ENCODE results near the gene B3GAT3. TPM values are rescaled to one million over a fixed set of nuclear protein-coding genes. Genes with fewer than 3 reads are reported as not detected.

Gene B3GAT3
- total and polyA plus RNA-seq, 2 of the 8 experiments (the other 6 are each of a cell fraction or from before 2014, with no cell fraction given): 28.0 to 39.0 TPM

DNA sequence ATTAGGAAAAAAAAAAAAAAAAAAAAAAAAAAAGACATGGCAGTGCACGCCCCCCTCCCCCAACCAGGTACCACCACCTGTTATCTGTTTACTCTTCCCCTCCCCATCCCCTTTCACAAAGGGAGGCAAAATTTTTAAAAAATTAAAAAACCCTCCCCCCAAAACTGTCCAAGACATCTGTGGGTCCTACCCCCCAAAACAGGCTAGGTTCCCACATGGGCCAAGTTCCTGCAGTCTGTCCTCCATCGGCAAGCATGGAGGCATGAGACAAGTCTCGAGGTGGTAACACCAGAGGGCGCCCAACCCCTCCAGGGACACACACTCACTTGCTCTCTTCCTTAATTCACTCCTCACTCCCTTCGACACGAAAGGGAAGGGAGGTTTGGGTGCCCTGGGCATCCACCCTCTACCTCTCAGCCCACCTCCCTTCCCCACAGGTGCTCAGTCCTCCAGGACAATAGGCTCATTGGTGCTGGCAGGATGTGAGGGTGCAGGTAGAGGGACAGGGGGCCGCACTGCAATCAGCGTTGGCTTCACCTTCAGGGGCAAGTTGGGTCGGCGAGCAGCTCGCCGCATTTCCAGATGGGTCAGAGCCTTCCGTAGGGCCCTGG, 28.2 kb downstream of the B3GAT3 start:
- Histone ChIP-seq H3K18ac (ENCODE audit: extremely low read depth, low read length) (no peak overlapping the region), H4K20me1 (replicated peaks in 1 of 2; ENCODE audit: control insufficient read depth in 1 of 2, insufficient read depth in 2 of 2, low read length in 2 of 2) (peaks cover 4 to 5% of the 10 kb centered on the region in 2 experiments), H3K79me2 (ENCODE audit: control insufficient read depth in 1 of 2, insufficient read depth in 2 of 2, low read length in 2 of 2) (peaks cover 0 to 22% of the 10 kb centered on the region in 2 experiments; a peak in 2 of 4 replicates), H3K27me3 (replicated peaks in 1 of 4; ENCODE audit: control insufficient read depth in 3 of 4, extremely low read depth in 1 of 4, insufficient read depth in 3 of 4, low read length in 3 of 4) (no peaks in the 10 kb centered on the region), H3K4ac (replicated peaks; ENCODE audit: insufficient read length, low read depth, low read length) (no peak overlapping the region), H3K9ac (replicated peaks in 1 of 4; ENCODE audit: extremely low read depth in 1 of 4, low read depth in 3 of 4, low read length in 3 of 4) (no peak overlapping the region), H3K4me1 (replicated peaks in 1 of 4; ENCODE audit: control insufficient read depth in 3 of 4, insufficient read depth in 4 of 4, low read length in 3 of 4) (peaks cover 0 to 3% (median under 1%) of the 10 kb centered on the region in 4 experiments; a peak in 5 of 7 replicates), H3K14ac (ENCODE audit: insufficient read length) (no peak overlapping the region), H2AK5ac (ENCODE audit: low read depth, low read length) (no peak overlapping the region), H3K23me2 (ENCODE audit: low read depth, low read length) (peaks cover 6% of the 10 kb centered on the region), H2BK120ac (replicated peaks; ENCODE audit: low read depth, low read length) (no peak overlapping the region), H2BK20ac (ENCODE audit: low read length) (no peak overlapping the region), H3K9me3 (ENCODE audit: insufficient read depth in 2 of 2, low read depth in 1 of 2, low read length in 1 of 2) (no peaks in the 10 kb centered on the region), H3K4me3 (ENCODE audit: extremely low read depth in 1 of 4, insufficient read depth in 2 of 4, low read depth in 3 of 4, low read length in 4 of 4) (no peak overlapping the region), H3K23ac (ENCODE audit: insufficient read length) (no peak overlapping the region), H3K79me1 (ENCODE audit: low read depth, low read length) (no peaks in the 10 kb centered on the region), H3K4me2 (ENCODE audit: insufficient read depth in 1 of 2, low read depth in 2 of 2, low read length in 2 of 2) (no peak overlapping the region), H2AFZ (ENCODE audit: low read length) (no peak overlapping the region), H2BK12ac (ENCODE audit: low read depth, low read length) (no peak overlapping the region), H4K91ac (replicated peaks; ENCODE audit: insufficient read length, low read length) (no peak overlapping the region), H3K56ac (replicated peaks; ENCODE audit: insufficient read length, low read depth, low read length) (no peak overlapping the region), H4K5ac (ENCODE audit: insufficient read length, low read depth, low read length) (no peak overlapping the region), H3K27ac (ENCODE audit: low read depth, low read length) (no peak overlapping the region), H2BK15ac (ENCODE audit: low read length) (no peak overlapping the region), H4K8ac (ENCODE audit: extremely low read depth, insufficient read depth, low read length) (no peak overlapping the region), H2BK5ac (ENCODE audit: low read depth, low read length) (no peak overlapping the region), H3K36me3 (ENCODE audit: control insufficient read depth in 2 of 4, insufficient read depth in 4 of 4, low read length in 3 of 4) (peaks cover 36 to 52% (median 38%) of the 10 kb centered on the region in 4 experiments)
- DNase-seq (ENCODE audit: low read depth in 1 of 2, low spot score in 2 of 2) (peak in 1 of 2 experiments; percentile 88), FAIRE-seq (no peak)
- ChIA-PET CTCF (ENCODE audit: partially characterized antibody) (interaction anchor here (0.6 to 7.2 kb wide), 31 partner anchors 7 to 201 kb away, joined by 3 to 97 read pairs (median 3); partner anchors contain the start of genes B3GAT3, EML3, GANAB and MTA2), POLR2A (ENCODE audit: partially characterized antibody) (interaction anchor here (0.6 to 12.3 kb wide), 22 partner anchors 8 to 258 kb away, joined by 3 to 235 read pairs (median 8); partner anchors contain the start of genes B3GAT3, C11orf98, CSKMT and EEF1G)
- 72% methylated on average over 12 of the region's 13 CpGs; no CpG with 5 or more reads in 1 of the 2 experiments for WGBS, 2 experiments (ENCODE audit: extremely low coverage in 1 of 2, insufficient coverage in 1 of 2, insufficient read length in 1 of 2, insufficient replicate concordance in 2 of 2, low coverage in 1 of 2, low lambda C conversion rate in 2 of 2, missing lambda C conversion rate in 1 of 2)
- TF ChIP-seq RFX5 (IDR thresholded peaks at IDR 0.05; ENCODE audit: borderline replicate concordance, low read depth, low read length): no peak
- peak in 1 of 2 experiments; percentile 74; a peak in 2 of 4 replicates for TF ChIP-seq SIN3A (conservative IDR thresholded peaks at IDR 0.05 in 1 of 2, IDR thresholded peaks at IDR 0.05 in 1 of 2; ENCODE audit: low read depth in 1 of 2, low read length in 2 of 2)
- TF ChIP-seq RNF2 (IDR thresholded peaks at IDR 0.05; ENCODE audit: borderline replicate concordance, low read depth, low read length, missing control alignments, poor library complexity, severe bottlenecking): no peak
- TF ChIP-seq RAD21 (IDR thresholded peaks at IDR 0.05 in 1 of 2, conservative IDR thresholded peaks at IDR 0.05 in 1 of 2; ENCODE audit: low read depth in 2 of 2, low read length in 2 of 2): peak; percentile 68
- peak; percentile 43; the same call in 1 of the 2 replicates for TF ChIP-seq POLR2AphosphoS5 (IDR thresholded peaks at IDR 0.05; ENCODE audit: low read depth, low read length)
- no peak for TF ChIP-seq TAF1 (IDR thresholded peaks at IDR 0.05; ENCODE audit: low read depth, low read length)
- TF ChIP-seq JUN (IDR thresholded peaks at IDR 0.05; ENCODE audit: low read depth, low read length): no peak
- no peak for TF ChIP-seq TAF7 (optimal IDR thresholded peaks at IDR 0.05; ENCODE audit: borderline replicate concordance, low read depth, low read length)
- peak; percentile 85 for TF ChIP-seq YY1 (IDR thresholded peaks at IDR 0.05; ENCODE audit: low read depth, low read length)
- peak; percentile 75 for TF ChIP-seq MAX (IDR thresholded peaks at IDR 0.05)

Measured in H1 (cell line).